ENCODE results near the gene BIN1. TPM values are rescaled to one million over a fixed set of nuclear protein-coding genes. Genes with fewer than 3 reads are reported as not detected.

Gene BIN1
- total RNA-seq, 1 experiment from 2014 or later, result 42.5 TPM

- peak; percentile 2 for DNase-seq (ENCODE audit: low spot score)
- Mint-ChIP-seq H3K27me3 (ENCODE audit: low read depth) (peaks cover 3% of the 10 kb centered on the region; the same call in 1 of the 2 replicates), H3K27ac (peak overlapping the region; percentile 41; the same call in 1 of the 2 replicates), H3K36me3 (no peaks in the 10 kb centered on the region), H3K4me3 (0 out of 2 replicates have a peak overlapping the region, but pooled peaks have one; percentile 6), H3K9me3 (no peaks in the 10 kb centered on the region), H3K4me1 (peaks cover 29% of the 10 kb centered on the region)
- no peak for TF ChIP-seq GRHL2 (CRISPR knock-in tag; IDR thresholded peaks at IDR 0.05; ENCODE audit: insufficient replicate concordance, severe bottlenecking)
- no peak for TF ChIP-seq E2F4 (CRISPR knock-in tag; IDR thresholded peaks at IDR 0.05; ENCODE audit: borderline replicate concordance, low read depth)
- TF ChIP-seq RORB (CRISPR knock-in tag; IDR thresholded peaks at IDR 0.05), result no peak
- TF ChIP-seq CTCF (IDR thresholded peaks at IDR 0.05), result no peak
- TF ChIP-seq CREB1 (CRISPR knock-in tag; IDR thresholded peaks at IDR 0.05), result no peak
- no peak for TF ChIP-seq CDX4 (CRISPR knock-in tag; IDR thresholded peaks at IDR 0.05; ENCODE audit: borderline replicate concordance)
- TF ChIP-seq USF2 (CRISPR knock-in tag; IDR thresholded peaks at IDR 0.05), result no peak
- no peak for TF ChIP-seq ETV6 (CRISPR knock-in tag; IDR thresholded peaks at IDR 0.05)
- no peak for TF ChIP-seq FOXP4 (CRISPR knock-in tag; IDR thresholded peaks at IDR 0.05)
- CTCF ChIA-PET, result interaction anchor here (1.4 to 4.2 kb wide), 2 partner anchors 36 to 55 kb away, joined by 3 to 33 read pairs; no protein-coding TSS in a partner anchor
- ATAC-seq, result no peak
- POLR2A ChIA-PET, result no interaction called here
These were observed 3.5 kb downstream of the BIN1 start for GRCh38 chr2:127103243-127104165.

- H3K9me3 Mint-ChIP-seq, result no peaks in the 10 kb centered on the region
- H3K27ac Mint-ChIP-seq, result peak overlapping the region; percentile 34; the same call in 1 of the 2 replicates
- DNase-seq (ENCODE audit: low spot score), result no peak
- TF ChIP-seq ZBTB21 (CRISPR knock-in tag; IDR thresholded peaks at IDR 0.05; ENCODE audit: borderline replicate concordance) (no peak), ZNF423 (CRISPR knock-in tag; IDR thresholded peaks at IDR 0.05) (no peak), EMX1 (CRISPR knock-in tag; IDR thresholded peaks at IDR 0.05) (no peak), AFF4 (CRISPR knock-in tag; IDR thresholded peaks at IDR 0.05; ENCODE audit: borderline replicate concordance) (no peak), USF2 (CRISPR knock-in tag; IDR thresholded peaks at IDR 0.05) (no peak), FOXK1 (CRISPR knock-in tag; IDR thresholded peaks at IDR 0.05) (no peak), NR2C2 (CRISPR knock-in tag; IDR thresholded peaks at IDR 0.05) (no peak), GRHL2 (CRISPR knock-in tag; IDR thresholded peaks at IDR 0.05; ENCODE audit: insufficient replicate concordance, severe bottlenecking) (no peak), ZNF281 (CRISPR knock-in tag; IDR thresholded peaks at IDR 0.05) (no peak)
These were observed 4.3 kb downstream of the BIN1 start for GRCh38 chr2:127102521-127103242.

More at GRCh38 chr2:127102521-127103242, 4.3 kb downstream of the BIN1 start:
- Mint-ChIP-seq H3K36me3 (no peaks in the 10 kb centered on the region), H3K4me1 (peaks cover 27% of the 10 kb centered on the region), H3K27me3 (ENCODE audit: low read depth) (no peaks in the 10 kb centered on the region), H3K4me3 (no peak overlapping the region)
- ATAC-seq, result no peak
- CTCF ChIA-PET, result interaction anchor here (1.4 kb wide), 1 partner anchor 55 kb away, joined by 3 read pairs; no protein-coding TSS in a partner anchor
- POLR2A ChIA-PET, result no interaction called here
